HG03097 (cell line): ENCODE measurements around the gene MFSD6L.

Source experiments
- ATAC-seq: cut with Tn5 transposase; IDR thresholded peaks from one replicate; pipeline ENCODE4 v1.9.1; 2021; ENCODE audit not compliant: unreplicated experiment, low FRiP score

Gene MFSD6L, protein sequence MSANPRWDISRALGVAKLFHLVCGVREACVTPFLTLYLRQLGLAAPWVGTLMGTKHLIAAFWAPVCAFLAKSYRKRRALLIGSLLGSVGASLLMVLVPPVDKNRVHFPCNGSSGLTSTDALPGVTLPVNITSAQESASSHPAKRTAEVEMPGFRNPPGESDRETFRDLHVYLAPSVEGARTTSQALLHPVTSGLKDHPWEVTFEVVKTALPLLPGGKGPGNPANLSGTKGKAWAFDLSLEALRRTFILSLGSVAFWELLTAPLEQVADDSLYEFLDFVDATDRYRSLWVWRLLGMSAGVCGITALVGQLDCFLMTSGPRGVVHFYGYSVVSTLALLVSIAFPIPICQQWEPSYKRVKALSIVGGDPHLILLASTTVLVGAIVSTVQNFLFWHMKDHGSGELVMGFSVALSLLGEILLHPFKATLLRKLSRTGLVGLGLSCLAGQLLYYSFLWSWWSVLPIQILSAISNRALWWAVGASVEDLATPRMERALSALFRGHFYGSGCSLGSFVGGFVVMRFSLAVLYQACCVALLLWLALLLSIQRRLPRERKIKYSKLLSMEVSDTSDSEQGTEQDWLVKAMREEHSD

GRCh38 chr17:8798846-8799569 is at the start of gene MFSD6L:
TSS of gene MFSD6L (minus strand) at chr17:8799365. CDS start at chr17:8799120, 245 bp downstream.
- no peak for ATAC-seq

GRCh38 chr17:8847891-8848290 is 48.7 kb upstream of the MFSD6L start:
- no peak for ATAC-seq

DNA sequence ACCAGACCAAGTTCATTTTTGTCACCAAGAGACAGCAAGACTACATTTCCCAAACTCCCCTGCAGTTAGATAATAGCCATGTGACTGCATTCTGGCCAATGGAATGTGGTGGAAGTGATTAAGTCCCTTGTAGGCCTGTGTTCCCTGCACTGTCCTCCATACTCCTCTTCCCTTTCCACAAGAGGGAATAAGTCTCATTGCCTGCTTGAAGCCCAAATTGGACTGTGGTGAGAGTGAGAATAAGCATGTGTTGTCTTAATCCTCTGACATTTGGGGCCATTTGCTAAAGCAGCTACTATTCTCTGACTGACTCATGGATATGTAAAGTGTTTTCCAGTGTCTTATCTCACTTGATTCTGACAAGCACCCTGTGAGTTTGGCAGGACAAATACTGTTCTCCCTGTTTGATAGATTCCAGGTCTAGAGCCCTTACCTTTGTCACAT is 47.6 kb upstream of the MFSD6L start:
- ATAC-seq: no peak

DNA sequence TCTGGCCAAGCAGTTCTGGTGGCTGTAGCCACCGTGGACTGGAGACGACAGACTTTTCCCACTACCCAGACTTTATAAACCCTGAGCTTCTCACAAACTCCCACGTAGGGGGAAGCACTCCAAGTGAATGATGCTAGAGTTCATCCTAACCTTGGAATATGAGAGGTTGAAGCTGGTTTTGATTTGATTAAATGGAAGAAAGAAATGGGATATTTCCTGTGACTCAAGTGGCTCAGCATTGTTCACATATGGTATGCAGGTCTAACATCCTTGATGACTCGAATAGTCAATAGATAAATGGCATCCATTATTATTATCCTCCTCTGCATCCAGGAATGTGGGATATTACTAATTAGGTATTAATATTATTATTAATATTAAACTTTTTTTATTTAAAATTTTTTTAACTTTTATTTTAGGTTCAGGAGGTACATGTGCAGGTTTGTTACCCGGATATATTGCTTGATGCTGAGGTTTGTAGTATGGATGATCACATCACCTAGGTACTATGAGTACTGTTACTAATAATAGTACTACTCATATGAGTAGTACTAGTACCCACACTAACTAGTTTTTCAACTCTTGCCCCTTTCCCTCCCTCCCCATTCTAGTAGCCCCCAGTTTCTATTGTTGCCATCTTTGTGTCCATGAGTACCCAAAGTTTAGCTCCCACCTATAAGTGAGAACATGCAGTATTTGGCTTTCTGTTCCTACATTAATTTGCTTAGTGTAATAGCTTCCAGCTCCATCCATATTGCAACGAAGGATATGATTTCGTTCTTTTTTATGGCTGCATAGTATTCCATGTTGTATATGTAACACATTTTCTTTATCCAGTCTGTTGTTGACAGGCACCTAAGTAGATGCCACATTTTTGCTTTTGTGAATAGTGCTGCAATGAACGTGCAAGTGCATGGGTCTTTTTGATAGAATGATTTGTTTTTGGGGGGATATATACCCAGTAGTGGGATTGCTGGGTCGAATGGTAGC is 45.4 kb upstream of the MFSD6L start:
- no peak for ATAC-seq

- no peak for ATAC-seq
Measured at GRCh38 chr17:8843344-8843743, 44.2 kb upstream of the MFSD6L start.

GRCh38 chr17:8841844-8842243 is 42.7 kb upstream of the MFSD6L start:
- ATAC-seq: no peak

GRCh38 chr17:8839410-8839935 is 40.3 kb upstream of the MFSD6L start:
- ATAC-seq: no peak

DNA sequence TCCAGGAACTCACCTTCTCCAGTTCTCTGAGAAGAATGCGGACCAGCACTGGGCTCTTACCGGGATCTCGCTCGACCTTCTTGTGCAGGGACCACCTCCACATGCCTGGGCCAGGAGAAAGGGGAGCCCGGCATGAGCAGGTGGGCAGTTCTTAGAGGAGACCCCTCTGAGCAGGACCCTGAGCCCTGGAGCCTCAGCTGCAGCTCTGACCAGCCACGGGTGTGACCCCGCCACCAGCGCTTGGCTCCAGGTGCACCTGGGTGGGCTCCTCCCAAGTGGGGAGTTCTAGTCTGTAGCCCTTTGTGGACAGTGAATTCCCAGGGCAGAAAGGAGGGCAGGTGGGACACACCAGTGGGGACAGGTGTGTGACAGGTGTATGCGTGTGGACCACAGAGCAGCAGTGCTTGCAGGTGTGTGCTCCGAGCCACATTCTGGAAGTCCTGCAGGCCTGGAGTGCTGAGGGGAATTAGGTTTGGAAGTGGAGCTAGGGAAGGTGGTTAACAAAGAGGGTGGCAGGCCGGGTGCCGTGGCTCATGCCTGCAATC is 39.5 kb upstream of the MFSD6L start:
- no peak for ATAC-seq

DNA sequence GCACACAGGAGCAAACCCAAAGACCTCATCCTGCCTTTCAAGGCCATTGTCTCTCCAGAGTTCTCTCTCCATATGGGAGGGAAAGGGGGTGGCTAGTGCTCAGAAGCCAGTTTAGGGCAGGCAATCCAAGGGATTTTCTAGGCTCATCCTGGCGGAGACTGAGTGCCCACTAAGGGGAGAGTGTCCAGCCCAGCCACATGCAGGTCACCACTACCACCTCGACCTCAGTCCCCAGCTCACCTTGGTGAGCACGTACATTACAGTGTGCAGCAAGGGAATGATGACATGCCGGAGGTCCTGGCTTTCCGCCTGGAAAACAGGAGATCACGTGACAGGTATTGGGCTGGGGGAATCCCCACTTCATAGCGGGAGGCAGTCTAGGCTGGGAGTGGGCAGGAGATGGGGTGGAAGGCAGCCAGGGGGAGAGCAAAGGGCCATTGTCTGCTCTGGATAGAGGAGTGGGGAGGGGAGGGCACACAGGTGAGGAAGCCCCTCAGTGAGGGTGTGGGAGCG is 38.5 kb upstream of the MFSD6L start:
- ATAC-seq: no peak

GRCh38 chr17:8836821-8837562 is 37.8 kb upstream of the MFSD6L start:
- no peak for ATAC-seq

DNA sequence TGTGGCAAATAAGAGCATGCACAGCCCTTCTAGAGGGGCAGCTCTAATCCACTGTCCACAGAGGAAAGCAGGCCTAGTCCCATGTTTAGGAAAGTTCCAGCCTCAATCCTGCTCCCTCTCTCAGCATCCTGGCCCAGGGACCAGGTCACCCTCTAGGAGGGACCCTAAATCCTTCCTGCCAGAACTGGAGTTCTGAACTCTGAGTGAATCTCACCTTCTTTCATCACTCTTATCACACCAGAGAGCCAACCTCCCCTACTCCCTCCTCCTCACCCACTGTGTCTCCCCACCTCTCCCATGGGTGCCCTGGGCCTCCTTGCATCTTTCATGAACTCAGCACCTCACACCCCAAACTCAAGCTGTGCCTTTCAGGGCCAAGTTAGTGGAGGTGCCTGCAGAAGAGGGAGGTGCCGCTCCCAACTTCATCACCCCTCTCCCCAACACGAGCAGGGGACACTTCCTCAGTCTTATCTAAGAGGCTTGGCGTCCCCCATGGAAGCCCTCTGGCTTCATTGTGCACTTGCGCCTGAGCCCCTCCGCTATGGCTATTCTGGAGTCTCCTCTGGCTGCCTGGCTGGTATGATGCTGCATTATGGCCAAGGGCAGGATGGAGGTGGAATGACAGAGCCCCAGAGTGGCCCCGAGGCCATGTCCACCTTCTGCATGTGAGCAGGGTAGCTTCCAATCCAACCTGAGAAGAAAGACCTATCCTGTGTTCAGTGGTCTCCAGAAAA is 36.6 kb upstream of the MFSD6L start:
- no peak for ATAC-seq

DNA sequence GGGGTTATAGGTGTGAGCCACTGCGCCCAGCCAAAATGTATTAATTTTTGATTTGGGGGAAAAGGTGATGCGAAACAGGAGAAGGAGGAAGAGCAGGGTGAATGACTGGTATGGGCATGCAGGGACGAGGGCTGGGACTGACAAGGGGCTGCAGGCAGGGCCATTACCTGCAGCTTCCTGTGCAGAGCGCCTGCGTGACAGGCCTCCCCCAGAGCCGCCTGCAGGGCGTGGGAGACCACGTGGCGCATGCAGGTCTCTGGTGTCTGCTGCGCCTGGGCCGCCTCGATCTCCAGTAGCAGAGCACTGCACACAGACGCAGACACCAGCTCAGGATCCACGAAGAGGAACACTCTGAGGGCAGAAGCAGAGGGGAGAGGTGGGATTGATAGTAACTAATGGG is 35.9 kb upstream of the MFSD6L start:
- ATAC-seq: no peak

GRCh38 chr17:8832711-8833352 is 33.7 kb upstream of the MFSD6L start:
- ATAC-seq: no peak

DNA sequence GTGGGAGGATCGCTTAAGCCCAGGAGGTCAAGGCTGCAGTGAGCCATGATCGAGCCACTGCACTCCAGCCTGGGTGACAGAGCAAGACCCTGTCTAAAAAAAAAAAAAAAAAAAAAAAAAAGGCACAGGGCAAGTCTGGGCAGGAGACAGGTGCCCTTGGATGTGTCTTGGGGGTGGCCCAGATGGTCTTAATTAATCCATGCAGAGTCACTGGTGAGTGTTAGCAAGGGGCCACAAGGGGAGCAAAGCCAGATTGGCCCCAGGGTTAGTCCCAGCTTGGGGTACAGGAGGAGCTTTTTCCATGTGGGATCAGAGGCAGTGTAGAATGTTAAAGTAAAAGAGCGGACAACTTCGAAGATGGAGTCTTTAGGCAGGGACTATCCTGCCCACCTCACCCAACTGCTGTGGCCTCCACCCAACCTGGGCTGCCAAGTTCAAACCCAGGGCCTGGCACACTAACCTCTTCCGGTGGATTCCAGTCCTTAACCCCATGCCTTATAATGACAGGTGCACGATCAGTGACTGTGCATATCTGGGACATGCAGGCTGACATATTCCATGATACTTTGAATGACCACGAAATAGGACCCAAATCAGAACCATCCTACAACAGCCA is 32.2 kb upstream of the MFSD6L start:
- ATAC-seq: no peak

DNA sequence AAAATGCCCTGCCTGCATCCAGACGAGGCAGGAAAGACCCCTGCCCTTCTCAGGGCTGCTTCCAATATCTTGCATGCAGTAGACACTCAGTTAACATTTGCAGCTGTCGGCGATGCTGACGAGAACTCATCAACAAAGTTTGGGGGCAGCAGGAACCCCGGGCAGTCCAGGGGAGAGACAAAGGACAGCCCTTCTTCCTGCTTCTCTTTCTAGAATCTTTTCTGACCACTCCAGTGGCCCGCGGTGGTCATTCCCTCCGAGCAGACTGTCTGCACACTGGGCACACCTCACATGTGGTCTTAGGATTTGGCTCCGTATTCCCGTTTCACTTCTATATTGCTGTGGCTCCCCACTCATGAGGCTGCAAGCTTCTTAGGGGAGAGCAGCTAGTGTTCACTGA is 31.0 kb upstream of the MFSD6L start:
- no peak for ATAC-seq

- no peak for ATAC-seq
Measured at GRCh38 chr17:8829036-8829941, 30.1 kb upstream of the MFSD6L start.
